NCI-H345 (cell line): Measurements from ENCODE around the gene MAP3K15.

ENCODE experiments used
- DNase-seq: peaks from one replicate; lab custom pipeline; 2025; lab: John Stamatoyannopoulos, UW

MAP3K15 gene

DNA sequence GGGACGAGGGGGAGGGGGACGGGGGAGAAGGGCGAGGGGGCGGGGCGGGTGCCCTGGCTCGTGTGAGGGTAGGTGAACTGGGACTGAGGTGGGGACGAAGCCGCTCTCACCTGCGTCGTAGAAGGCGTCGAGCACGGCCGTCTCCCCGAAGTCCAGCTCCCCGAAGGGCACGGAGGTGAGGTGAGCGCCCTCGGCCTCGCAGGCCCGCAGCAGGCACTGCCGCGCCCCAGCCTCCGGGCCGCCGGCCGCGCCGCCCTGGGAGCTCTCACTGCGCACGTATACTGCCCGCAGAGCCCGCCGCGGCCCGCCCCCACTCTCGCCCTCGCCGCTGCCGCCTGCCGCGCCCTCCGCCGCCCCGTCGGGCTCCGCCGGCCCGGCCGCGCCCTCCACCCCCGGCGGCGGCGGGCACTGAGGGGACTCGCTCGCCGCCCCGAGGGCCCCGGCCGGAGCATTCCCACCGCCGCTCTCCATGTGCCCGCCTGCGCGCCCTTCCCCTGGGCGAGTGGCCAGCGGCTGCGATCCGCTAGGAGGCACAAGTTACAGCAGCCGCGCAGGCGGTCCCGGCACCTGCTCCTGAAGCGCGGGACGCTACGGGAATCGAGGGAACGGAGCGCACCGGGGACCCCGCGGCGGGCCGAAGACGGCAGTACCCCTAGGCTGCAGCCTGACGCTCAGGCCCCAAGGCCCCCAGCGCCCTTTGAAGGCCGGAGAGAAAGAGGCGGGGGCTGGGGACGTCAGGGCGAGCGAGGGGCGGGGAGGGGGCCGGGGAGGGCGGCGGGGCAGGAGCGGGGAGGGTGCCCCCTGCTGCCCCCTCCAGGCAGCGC, at the start of gene MAP3K15:
TSS of gene MAP3K15 (minus strand) at position 718 of the 824 bp plus-strand sequence. CDS start at position 471, 247 bp downstream.
- peak; percentile 29 for DNase-seq

GRCh38 chrX:19564606-19565005, 49.3 kb upstream of the MAP3K15 start:
- no peak for DNase-seq

GRCh38 chrX:19563746-19564145, 48.4 kb upstream of the MAP3K15 start:
- no peak for DNase-seq

DNA sequence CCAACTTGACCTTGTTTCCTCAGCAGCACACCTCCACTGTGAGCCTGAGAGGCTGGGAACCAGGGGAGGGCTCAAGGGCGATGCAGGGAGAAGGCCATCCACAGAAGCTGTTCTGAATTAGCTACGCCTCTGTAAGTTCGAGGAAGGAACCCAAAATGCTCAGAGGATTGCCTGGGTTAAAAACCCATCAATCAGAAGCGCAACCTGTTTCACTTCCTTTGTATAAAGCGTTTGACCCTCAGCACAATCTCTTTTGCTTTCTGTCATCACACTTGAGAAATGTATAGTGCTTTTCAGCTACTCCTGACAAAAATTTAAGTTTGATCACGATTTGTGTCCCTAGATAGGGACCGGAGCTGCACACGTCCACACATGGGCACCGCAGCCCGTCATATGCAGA, 48.0 kb upstream of the MAP3K15 start:
- no peak for DNase-seq

- no peak for DNase-seq
Measured at GRCh38 chrX:19560611-19561010, 45.3 kb upstream of the MAP3K15 start.

DNA sequence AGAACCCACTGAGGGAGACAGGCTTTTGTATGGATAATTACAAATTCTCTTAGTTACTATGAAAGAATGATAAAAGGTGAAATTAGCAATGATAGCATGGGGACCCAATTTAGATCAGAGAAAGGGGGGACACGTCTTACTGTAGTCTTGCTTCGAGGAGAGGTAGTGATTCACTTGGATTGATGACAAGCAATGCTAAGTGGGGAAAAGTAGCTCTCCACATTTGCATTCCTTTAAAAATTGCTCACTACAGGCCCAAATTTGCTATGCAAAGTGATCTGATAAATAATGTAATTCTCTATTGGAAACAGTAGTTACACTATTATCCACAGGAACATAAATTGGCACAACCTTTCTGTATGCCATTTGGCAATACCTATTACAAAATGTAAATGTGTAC, 42.5 kb upstream of the MAP3K15 start:
- no peak for DNase-seq

- DNase-seq: no peak
Measured at GRCh38 chrX:19556202-19556601, 40.9 kb upstream of the MAP3K15 start.

DNA sequence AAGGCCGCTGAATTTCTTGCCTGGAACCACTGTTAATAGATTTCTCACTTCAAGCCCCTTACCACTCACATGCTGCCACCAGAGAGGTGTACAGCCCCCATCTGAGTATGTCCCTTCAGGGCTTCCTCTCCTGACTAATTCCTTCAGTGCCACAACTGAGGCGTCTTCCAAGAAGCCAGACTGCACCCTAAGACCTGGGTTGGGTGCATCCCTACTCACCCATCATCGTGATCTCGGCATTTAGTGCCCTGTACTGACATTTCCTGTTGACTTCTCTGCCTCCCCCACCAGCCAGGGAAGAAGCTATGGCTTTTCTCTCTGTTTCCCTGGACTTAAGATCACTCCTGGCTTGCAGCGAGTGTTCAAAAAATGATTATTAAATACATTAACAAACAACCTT, 40.4 kb upstream of the MAP3K15 start:
- no peak for DNase-seq

GRCh38 chrX:19555236-19555635, 39.9 kb upstream of the MAP3K15 start:
- DNase-seq: no peak

DNA sequence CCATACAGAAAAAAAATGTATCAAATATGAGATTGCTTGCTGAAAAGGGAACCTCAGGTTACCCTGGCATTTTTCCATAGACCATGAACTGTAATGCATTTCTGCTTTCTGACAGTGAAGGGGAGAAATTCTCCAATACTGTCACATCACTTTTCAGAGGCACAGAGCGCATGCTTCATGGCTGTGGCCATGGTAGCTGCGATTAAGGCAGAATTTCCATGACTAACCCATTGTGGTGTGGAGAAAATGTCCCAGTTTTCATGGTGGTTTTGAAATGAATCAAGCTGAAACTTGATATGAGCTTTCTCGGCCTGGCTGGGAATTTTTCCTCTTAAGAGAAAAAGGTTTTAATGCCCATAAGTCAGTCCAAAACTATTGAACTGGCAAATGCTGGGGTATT, 39.5 kb upstream of the MAP3K15 start:
- DNase-seq: no peak

- no peak for DNase-seq
Measured at GRCh38 chrX:19552793-19553192, 37.5 kb upstream of the MAP3K15 start.

- no peak for DNase-seq
Measured at GRCh38 chrX:19549838-19550237, 34.5 kb upstream of the MAP3K15 start.

DNA sequence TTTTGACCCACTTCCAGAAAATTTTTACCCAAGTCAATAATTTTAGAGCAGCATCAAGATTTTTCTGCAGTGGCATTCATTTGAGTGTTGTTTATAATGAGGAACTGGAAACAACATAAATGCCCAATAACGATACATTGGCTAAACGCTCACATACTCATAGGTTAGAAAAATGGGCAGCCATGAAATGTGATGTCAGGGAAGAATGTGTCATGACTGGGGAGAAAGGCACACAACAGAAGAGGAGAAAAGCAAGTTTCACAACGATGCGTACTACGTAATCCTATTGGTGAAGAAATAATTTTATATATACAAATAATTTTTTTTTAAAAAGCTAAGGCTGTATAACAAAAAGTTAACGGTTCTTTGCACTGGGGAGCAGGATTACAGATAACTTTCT, 33.6 kb upstream of the MAP3K15 start:
- DNase-seq: no peak

- DNase-seq: no peak
Measured at GRCh38 chrX:19548279-19548678, 33.0 kb upstream of the MAP3K15 start.

GRCh38 chrX:19545651-19546050, 30.3 kb upstream of the MAP3K15 start:
- DNase-seq: no peak

- DNase-seq: peak; percentile 46
Measured at GRCh38 chrX:19544693-19545305, 29.5 kb upstream of the MAP3K15 start.

GRCh38 chrX:19543951-19544381, 28.7 kb upstream of the MAP3K15 start:
- DNase-seq: no peak

DNA sequence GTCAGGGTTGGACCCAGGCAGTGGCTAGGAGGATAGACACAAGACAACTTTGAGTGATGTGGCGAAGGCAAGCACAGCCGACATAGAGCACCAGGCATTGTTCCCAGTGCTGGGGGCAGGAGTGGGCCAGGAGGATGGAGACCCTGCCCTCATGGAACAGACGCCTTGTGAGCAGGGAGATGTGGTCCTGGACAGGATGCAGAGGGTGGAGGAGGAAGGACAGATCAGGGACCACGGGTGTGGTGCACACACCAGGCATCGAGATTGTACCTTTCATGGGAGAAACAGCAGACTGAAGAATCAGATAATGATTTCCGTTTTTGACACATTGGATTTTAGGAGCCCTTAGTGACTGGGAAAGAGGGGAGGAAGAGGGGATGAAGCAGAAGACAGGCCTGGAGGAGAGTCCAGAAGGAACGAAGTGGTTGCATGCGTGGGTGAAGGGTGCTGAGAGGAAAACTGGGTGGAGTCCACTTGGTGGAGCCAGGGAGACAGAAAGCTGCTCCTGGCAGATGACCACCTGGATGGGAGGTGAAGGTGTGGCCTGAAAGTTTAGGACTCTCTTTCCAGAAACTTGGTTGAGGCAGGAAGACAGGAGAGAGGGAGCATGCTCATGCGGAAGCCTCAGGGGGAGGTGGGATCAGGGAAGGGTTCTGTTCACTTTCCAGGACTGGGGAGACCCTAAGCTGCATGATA, 27.9 kb upstream of the MAP3K15 start:
- no peak for DNase-seq

DNA sequence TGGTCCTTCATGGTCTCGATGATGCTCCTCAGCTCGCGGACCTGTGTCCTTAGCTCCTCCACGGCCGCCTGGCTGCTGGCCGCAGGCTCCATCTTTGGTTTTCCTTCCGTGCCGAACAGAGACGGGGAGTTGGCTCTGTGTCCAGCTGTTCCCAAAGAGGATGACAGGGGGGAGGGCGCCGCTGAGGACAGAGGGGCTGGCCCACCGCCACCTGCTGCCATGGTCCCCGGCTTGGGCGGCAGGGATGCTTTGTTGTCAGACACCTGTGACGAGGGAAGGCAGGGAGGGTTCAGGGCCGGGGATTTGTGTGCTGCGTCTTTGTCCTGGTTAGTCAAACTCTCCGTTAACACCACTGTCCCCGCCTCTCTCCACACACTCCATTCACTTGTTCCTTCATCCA, 26.6 kb upstream of the MAP3K15 start:
- DNase-seq: no peak

DNA sequence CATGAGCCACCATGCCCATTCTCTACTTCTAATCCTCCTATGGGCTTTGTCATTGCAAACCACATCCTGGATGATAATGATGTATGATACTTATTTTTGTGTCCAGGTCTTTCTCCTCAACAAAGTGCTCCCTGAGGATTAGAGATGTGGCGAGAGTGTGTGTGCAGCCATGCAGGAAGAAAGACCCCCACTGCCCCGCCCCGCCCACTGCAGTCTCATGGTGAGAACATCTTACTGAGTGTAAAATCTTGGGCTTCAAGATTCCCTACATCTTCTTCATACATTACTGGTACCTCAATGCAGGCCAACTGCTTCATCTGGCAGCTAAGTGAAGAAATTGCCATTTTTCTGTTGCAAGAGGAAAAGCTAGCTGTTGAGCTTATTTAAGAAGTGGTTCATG, 25.9 kb upstream of the MAP3K15 start:
- no peak for DNase-seq

- no peak for DNase-seq
Measured at GRCh38 chrX:19540076-19540475, 24.8 kb upstream of the MAP3K15 start.

DNA sequence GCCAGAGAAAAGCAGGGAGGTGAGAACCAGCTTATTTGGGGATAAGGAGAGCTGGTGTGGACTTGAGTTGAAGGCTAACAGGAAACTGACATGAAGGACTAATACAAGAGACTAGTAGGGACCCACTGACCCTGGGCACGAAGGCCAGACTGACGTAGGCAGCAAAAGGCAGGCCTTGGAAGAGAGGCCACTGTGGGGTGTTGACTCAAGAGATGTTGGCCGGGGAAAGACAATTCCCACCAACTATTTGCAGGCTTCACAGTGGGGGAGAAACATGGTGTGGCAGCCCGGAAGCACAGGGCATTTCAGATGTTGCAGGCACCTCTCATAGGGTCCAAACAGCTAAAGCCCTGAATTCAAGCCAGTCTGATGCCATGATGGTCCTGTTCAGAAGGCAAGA, 24.4 kb upstream of the MAP3K15 start:
- DNase-seq: no peak

DNA sequence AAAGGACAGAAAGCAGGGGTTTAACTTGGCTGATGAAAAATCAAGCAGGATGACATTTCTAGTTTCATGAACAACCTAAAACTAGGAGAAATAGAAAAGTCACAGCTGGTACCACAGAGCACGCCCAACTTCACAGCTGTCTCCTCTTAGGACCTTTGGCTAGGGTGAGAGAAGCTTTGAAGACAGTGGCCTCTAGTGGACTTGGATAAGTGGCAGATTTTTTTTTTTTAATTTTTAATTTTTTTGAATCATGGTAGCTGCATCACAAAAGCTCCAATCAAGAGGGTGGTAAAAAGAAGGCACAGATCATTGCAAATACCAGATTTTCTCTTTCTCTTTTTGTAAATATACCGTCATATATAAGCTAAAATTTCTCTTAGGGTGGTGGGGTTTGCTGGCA, 20.2 kb upstream of the MAP3K15 start:
- peak; percentile 16 for DNase-seq
